GM21367 (cell line): ENCODE data around the gene ZDHHC5.

ENCODE experiments used
- ATAC-seq: cut with Tn5 transposase; IDR thresholded peaks from one replicate; pipeline ENCODE4 v1.9.1; 2021; ENCODE audit not compliant: unreplicated experiment

Gene ZDHHC5, protein sequence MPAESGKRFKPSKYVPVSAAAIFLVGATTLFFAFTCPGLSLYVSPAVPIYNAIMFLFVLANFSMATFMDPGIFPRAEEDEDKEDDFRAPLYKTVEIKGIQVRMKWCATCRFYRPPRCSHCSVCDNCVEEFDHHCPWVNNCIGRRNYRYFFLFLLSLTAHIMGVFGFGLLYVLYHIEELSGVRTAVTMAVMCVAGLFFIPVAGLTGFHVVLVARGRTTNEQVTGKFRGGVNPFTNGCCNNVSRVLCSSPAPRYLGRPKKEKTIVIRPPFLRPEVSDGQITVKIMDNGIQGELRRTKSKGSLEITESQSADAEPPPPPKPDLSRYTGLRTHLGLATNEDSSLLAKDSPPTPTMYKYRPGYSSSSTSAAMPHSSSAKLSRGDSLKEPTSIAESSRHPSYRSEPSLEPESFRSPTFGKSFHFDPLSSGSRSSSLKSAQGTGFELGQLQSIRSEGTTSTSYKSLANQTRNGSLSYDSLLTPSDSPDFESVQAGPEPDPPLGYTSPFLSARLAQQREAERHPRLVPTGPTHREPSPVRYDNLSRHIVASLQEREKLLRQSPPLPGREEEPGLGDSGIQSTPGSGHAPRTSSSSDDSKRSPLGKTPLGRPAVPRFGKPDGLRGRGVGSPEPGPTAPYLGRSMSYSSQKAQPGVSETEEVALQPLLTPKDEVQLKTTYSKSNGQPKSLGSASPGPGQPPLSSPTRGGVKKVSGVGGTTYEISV

DNA sequence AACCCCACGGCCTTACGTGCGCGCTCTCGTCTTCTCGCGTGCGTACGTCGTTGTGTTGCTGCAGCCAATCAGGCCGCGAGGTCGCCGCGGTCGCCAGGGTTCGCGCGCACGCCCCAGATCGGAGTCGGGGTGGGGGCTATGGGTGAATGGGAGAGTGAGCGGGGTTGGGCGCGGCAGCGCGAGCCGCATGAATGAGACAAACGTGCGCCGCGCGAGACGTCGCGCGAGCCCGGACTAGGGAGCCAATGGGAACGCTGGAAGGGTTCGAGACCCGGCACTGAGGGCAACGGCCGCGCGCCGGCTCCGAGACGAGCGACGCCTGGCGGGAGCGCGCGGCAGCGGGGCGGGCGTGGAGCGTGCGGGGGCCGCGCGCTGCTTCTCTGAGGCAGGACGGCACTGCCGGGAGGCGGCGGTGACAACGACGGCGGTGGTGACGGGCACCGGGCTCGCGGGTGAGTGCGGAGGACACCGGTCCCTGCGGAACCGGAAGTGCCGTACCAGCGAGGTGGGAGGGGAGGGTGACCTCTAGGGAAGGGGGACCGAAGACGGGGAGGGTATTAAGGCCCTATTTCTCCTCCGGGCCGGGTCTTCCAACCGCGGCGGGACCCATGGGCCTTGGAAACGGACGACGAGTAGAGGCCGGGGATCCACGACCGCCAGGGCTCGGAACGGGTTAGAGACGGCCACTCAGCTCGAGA is at the start of gene ZDHHC5:
Gene ZDHHC5, plus strand, starts transcription at position 379 of the 698 bp plus-strand sequence. CDS start 4,977 bp downstream, outside the sequence.
- ATAC-seq, result peak; percentile 83

DNA sequence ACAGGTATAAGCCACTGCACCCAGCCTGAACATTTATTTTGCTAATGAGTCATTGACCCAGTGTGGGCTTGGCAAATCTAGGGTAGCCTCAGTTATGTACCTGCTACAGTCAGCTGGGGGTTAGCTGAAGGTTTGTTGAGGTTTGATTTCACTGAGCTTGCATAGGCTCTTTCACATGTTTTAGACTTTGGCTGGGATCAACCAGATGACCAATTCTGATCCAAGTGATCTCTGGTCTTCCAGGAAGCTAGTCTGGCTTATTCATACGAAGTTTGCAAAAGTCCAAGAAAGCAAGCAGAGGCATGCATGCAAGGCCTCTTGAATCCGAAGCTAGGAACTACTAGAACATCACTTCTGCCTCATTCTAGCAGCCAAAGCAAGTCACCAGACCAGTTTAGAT is 49.5 kb upstream of the ZDHHC5 start:
- ATAC-seq, result no peak

DNA sequence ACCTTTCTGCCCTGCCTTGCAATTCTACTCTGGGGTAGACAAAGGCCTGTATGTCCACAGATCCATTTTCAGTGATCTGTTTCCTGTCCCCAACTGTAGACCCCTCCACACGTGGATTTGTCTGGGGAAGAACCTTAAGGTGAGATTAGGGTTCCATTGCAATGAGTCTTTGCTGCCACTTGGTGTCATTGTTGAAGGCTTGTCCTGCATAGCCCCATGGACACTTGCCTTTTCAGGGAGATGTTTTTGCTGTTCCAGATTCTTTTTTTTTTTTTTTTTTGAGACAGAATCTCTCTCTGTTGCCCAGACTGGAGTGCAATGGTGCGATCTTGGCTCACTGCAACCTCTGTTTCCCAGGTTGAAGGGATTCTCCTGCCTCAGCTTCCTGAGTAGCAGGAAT is 48.6 kb upstream of the ZDHHC5 start:
- no peak for ATAC-seq

DNA sequence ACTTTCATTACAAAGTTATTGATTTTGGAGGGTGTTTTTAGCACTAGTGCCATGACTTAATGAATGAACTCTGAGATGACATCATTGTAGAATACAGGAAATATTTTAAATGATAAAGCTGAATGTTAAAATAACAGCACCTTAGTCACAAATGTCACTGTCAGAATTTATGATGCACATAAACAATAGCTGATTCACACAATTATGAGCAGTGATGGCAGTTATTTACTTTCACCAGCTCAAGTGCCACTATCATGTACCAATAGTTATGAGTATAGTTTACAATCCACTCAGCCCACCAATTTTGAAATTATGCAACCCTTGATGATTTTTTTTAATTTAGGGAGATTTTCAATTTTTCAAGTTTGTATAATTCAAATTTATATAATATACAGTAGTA is 47.4 kb upstream of the ZDHHC5 start:
- ATAC-seq, result no peak

DNA sequence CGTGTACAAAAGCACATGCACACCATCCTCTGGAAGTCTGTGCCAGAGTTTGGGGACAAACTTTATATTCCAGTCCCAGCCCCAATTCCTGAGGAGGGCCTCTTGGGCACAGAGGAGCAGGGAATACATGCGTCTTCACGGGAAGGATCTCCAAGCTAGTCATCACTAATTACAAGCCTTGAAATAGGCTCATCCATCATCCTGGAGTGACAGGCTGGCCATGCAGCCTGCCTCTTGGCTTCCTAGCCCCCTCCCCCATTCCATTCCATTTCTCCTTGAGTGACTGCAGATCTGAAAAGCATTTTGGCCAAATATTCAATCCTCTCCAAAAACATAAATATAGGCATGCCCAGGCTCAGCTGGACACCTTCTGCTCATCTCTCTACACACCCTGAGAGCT is 45.7 kb upstream of the ZDHHC5 start:
- ATAC-seq, result no peak

DNA sequence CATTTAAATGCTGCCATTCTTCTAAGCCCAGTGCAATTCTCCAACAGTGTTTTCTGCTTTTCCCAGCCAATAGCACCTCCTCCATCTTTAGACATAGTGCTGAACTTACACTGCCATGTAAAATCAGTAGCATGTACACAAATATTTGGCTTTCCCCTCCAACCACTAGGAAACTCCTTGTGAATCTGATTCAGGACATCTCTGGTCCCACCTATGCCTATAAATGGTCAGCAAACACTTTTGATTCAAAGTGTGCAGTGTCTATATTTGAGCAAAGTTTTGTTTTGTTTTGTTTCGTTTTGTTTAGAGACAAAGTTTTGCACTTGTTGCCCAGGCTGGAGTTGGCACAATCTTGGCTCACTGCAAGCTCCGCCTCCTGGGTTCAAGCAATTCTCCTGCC is 43.0 kb upstream of the ZDHHC5 start:
- ATAC-seq, result no peak

DNA sequence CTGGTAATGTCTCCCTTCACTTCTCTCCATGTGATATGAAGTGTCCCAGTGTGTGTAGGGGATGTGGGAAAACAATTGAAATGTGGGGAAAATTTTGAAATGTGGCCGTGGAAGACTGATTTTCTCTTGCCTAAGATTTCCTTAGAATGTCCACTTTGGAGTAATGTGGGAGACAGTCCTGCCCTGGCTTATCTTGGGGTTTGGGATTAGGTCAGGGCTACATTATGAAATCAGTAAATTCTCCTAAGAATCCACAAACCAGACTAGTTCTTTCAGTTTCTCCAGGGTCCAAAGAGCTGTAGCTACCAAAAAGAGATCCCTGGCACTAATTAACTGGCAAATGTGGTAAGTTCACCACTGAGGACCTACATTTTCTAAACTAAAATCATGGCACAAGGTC is 41.0 kb upstream of the ZDHHC5 start:
- no peak for ATAC-seq

DNA sequence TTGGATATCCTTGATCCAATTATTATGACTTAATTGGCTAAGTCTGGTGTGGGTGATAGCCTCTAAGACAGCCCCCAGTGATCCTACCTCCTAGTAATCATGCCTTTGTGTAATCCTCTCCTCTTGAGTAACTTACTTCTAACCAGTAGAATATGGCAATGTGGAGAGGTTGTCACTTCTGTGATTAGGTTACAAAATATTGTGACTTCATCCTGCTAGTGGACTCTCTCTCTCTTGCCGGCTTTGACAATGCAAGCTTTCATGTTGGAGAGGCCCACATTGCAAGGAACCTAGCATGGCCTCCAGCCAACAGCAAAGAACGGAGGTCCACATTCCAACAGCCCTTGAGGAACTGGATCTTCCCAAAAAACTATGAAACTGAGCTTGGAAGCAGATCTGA is 37.7 kb upstream of the ZDHHC5 start:
- ATAC-seq, result no peak

DNA sequence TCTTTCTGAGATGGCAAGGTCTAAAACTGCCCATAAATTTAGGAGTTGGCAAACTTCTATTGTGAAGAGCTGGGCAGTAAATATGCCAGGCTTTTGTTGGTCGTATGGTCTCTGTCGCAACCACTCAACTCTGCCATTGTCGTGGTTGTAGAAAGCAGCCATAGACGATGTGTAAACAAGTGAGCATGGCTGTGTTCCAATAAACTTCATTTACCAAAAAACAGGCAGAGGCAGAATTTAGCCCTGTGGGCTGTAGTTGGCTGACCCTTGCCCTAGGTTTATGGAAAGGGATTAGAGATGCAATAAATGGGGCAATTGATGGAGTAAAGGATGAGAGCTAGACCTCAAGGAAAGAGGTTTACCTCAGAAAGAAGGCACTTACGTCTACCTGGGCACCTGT is 35.8 kb upstream of the ZDHHC5 start:
- no peak for ATAC-seq

DNA sequence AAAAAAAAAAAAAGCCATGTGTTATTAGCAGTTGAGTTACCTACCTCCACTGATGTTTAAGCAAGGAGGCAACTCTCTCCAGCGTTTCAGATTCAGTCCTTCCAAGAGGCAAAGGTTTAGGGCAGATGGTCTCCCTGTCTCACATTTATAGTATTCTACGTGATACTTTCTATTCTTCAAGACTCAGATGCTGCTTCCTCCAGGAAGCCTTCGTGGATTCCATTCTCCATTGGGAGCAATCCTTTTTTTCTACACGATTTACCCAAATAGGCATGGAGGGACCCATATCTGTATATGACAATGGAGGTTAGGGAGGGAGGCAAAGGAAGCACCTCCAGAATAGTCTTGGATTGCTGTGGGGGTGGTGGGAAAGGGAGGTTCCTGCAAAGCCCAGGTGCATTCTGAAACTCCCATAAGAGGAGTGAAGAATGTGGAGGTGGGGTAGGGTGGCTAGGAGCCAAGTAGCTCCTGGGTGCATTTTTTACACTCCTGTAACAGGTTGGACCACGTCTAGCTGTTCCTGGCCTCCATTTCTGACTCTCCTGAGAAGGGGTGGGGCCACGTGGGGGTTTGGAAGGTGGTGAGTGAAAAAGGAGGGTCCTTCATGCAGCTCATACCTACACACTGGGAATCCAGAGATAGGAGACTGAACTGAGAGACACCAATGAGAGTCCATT is 34.4 kb upstream of the ZDHHC5 start:
- ATAC-seq, result no peak

DNA sequence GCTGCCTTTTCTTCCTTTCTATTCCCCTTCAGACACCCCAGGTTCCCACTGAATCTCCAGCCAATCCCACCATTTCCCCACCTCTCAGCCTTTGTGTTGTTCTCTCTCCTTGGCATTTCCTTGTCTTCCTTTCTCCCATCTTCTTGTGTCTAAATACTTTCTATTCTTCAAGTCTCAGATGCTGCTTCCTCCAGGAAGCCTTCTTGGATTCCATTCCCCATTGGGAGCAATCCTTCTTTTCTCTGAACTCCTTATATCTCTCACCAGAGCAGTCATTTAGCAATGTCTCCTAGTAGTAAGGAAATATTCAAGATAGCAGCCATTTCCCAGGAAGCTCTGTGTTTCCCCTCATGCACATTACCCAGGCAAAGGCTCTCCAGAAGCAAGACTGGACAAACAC is 33.6 kb upstream of the ZDHHC5 start:
- no peak for ATAC-seq

DNA sequence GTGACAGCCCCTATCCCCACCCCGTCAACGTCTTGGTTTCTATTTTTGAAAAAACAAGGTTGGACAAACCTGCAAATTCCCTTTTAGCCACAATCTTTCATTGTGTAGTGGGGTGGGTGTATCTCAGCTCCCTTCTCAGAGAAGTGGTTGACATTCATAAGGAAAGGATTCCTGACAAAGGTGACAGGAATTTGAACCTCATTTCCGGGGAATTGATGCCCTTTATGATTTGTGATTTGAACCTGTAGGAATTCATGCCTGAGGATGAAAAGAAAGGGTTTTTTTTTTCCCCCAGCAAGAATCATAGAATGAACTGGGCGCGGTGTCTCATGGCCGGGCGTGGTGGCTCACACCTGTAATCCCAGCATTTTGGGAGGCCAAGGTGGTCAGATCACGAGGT is 32.7 kb upstream of the ZDHHC5 start:
- ATAC-seq, result no peak

DNA sequence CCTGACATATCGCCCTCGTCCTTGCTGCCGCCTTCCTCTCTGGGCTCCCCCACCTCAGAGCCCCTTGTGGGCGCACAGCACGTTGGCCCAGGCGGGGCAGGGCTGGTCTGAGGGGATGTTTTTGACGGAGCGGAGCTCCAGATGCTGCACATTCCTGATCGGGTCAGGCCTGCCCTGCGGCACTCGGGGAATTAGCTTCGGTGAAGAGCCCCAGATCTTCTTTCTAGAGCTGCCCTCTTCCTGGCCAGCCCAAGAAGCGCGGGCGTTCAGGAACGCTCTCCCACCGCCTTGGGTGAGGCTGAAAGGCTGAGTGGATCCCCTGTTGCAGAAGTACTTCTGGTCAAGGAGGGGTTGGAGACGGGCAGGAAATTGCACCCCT is 30.3 kb upstream of the ZDHHC5 start:
- ATAC-seq, result no peak

DNA sequence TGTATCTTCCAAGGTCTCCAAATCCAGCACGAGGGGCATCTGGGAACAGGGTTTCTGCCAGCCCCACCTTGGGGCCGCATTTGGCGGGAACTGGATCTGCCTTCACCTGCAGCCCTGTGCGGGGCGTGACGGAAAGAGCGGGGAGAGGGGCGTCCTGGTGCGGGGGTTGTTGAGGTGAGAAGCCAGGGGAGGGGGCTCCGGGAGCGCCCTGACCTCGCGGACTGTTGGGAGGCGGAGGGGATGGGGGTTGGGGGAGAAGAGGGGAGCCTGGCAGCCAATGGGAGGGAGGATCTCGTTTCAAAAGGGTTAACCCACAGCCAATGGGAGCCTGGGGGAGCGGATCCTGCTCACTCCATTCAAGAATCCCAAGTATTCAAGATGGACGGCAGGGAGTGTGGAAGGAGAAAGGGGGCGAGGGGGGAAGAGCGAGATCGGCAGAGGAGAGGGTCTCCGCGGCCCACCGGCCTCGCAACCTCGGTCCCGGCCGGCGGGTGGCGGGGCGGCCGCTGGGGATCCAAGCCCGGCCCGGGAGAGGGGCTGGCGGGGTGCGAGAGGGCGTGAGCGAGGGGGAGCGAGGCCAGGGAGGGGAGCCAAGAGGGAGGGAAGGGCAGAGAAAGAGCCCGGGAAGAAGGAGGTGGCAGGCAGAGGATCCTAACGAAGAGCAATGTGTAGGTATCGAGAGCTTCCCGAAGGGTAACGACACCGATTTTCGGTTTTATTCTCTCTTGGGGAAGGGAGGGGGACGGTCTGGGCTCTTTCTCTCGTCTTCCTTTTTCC is 29.7 kb upstream of the ZDHHC5 start:
- no peak for ATAC-seq

DNA sequence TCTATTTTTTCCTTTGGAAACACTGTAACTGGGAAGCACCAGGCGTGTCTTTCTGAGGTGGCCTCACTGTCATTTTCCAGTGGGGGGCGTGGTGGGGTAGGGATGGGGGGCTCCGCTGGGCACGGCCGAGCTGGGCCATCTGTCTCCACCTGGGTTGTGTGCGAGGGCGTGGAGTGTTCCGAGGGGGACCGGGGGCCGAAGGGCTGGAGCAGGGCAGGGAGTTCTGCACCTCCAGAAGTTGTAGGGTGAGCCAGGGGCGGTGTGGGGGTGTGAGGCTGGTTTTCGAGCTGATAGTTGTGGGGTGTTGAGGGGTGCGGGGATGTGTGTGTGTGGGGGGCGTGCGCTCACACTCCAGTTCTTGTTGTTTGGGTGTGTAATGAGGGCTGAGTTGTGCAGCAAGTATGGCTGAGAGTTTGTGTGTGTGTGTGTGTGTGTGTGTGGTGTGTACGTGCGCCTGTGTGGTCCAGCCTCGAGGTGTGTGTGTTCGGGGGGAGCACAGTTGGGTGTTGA is 29.0 kb upstream of the ZDHHC5 start:
- ATAC-seq, result no peak

DNA sequence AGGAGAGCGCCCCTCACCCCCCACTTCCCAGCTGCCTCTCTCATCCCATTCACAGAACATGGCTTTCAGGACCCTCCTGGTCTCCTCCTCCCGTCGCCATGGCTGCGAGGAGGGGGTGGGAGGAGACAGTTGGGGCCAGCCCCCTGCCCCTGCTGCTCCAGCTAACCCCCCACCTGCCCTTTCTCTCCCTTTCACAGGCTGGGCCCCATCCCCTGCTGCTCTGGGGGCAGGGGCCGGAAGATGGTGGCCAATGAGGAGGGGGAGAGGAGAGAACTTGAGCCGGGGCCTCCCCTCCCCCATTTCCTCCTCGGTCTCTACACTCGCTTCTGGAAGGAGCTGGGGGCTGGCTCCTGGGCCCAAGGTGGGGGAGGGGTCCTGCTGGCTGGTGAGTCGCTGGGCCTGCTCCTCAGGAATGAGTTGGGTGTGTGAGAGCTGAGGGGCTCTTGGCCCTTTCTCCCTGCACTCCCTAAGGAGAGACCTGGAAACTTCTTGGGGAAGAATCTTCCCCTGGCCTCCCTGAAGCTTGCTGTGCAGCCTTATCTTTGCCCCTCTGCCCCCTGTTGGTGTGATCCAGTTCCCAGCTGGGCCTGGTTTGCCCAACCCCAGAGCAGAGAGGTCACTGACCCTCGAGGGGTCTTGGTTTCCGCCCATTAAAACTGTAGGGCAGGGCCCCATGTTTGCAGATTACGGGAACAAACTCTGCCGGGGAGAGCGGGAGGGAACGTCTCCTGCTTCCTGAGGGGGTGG is 28.4 kb upstream of the ZDHHC5 start:
- no peak for ATAC-seq

DNA sequence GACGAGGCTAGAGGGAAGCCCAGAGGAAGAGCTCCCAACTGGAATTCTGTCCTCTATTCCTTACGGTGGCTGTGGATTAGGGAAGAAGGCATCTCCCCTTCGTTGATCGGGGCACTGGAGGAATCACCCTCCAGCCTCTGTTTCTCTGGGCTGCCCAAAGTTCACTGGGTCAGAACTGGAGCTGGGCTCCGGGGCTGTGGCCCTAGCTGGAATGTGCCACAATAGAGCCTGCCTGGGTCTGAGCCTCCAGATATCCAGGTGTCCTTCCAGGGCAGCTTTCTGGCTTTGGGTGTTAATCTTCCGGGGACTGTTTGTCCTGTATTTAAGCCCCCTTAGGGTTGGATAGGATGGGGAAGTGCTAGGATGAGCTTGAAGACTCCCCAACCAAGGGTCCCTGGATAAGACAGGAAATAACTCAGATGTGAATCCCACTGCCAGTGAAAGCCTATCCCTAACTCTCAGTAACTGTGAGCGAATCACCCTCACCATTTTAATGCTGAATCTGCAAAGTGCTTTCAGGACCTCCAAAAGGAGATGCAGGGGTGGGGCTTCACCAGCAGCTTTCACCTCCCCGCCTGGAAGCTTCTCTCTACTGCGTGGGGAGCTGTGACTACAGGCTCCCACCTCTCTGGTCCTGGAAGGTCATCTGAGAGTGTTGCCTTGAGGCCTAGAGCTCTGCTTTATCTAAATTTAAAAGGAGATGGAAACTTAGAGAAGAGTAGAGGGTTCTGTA is 27.7 kb upstream of the ZDHHC5 start:
- no peak for ATAC-seq

DNA sequence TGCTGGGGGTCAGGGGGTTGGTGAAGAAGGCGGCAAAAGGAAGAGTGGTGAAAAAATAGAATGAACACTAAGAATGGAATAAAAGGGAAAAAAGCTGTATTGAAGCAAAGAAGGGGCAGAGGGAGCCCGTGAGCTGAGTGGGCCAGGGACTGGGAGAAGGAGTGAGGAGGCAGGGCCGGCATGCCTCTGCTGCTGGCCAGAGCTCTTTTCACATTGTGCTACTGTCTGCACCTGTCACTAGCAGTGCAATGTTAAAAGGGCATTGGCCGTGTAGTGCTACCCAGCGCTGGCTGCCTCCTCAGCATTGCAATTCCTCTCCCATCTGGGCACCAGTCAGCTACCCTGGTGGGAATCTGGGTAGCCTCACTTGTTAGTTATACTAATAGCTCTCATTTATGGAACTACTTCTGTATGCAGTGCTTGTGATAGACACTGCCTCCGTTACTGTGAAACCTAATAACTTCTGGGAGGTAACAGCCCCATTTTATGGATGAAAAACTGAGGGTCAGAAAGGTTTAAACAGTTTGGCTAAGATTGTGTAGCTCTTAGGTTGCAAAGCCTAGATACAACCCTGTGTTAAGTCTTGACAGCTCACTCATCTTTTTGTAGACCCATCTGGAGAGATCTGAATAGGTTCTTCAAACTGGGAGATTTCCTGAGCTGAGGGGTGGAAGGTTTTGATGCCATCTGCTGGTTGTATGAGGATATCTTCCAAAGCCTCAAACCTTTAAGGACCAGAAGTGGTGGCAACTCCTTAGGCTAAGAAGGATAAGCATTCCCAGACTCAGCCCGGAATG is 26.7 kb upstream of the ZDHHC5 start:
- ATAC-seq, result no peak
